H9 (cell line): ENCODE data around the gene KCNMB1. TPM values are rescaled to one million over a fixed set of nuclear protein-coding genes. Genes with fewer than 3 reads are reported as not detected.
A peak's percentile ranks its signal among the peaks of the same experiment; 100 is the strongest.

ENCODE experiments used
- DNase-seq: peaks from one replicate; pipeline ENCODE4 v3.0.0-alpha.2; 2017
- H2AFZ ChIP-seq: one replicate; pipeline ENCODE4 v1.6.1; 2013; ENCODE audit warnings: mild to moderate bottlenecking, low read length, control low read depth, moderate library complexity
- H2AK5ac ChIP-seq: 2 replicates; pipeline ENCODE4 v1.6.1; 2013; ENCODE audit warnings: low read length, control low read depth, mixed read lengths; ENCODE audit not compliant: insufficient read length
- H2BK120ac ChIP-seq: one replicate; pipeline ENCODE4 v1.6.1; 2013; ENCODE audit warnings: low read depth, mild to moderate bottlenecking, low read length, control low read depth, inconsistent platforms; ENCODE audit not compliant: poor library complexity, severe bottlenecking
- H2BK12ac ChIP-seq: 2 replicates; pipeline ENCODE4 v1.6.1; 2013; ENCODE audit warnings: low read length, control low read depth, mixed read lengths, low read depth; ENCODE audit not compliant: insufficient read length
- H2BK15ac ChIP-seq: 2 replicates; pipeline ENCODE4 v1.6.1; 2013; ENCODE audit warnings: low read depth, low read length, control low read depth
- H2BK20ac ChIP-seq: one replicate; pipeline ENCODE4 v1.6.1; 2013; ENCODE audit warnings: low read depth, mild to moderate bottlenecking, low read length, control low read depth, inconsistent platforms; ENCODE audit not compliant: poor library complexity, severe bottlenecking
- H2BK5ac ChIP-seq: 2 replicates; pipeline ENCODE4 v1.6.1; 2013; ENCODE audit warnings: low read length, control low read depth, mixed read lengths; ENCODE audit not compliant: insufficient read length
- H3K14ac ChIP-seq: 2 replicates; pipeline ENCODE4 v1.6.1; 2013; ENCODE audit warnings: low read length, control low read depth; ENCODE audit not compliant: insufficient read depth
- H3K18ac ChIP-seq: 2 replicates; pipeline ENCODE4 v1.6.1; 2013; ENCODE audit warnings: low read depth, mild to moderate bottlenecking, mixed read lengths, low read length, control low read depth; ENCODE audit not compliant: insufficient read length
- H3K23ac ChIP-seq: 2 replicates; pipeline ENCODE4 v1.6.1; 2013; ENCODE audit warnings: low read length, control low read depth, mixed read lengths, low read depth; ENCODE audit not compliant: insufficient read length
- H3K23me2 ChIP-seq: 2 replicates; pipeline ENCODE4 v1.6.1; 2013; ENCODE audit warnings: low read depth, mild to moderate bottlenecking, mixed read lengths, low read length, control low read depth; ENCODE audit not compliant: insufficient read length, poor library complexity, severe bottlenecking
- H3K27ac ChIP-seq: 2 replicates; pipeline ENCODE4 v1.5.1; 2013; ENCODE audit warnings: low read length, control low read depth, mixed read lengths, low read depth; ENCODE audit not compliant: insufficient read length
- H3K27me3 ChIP-seq: 2 replicates; pipeline ENCODE4 v1.6.1; 2013; ENCODE audit warnings: low read length, control low read depth, inconsistent platforms; ENCODE audit not compliant: insufficient read depth
- H3K4ac ChIP-seq: 2 replicates; pipeline ENCODE4 v1.6.1; 2013; ENCODE audit warnings: low read depth, mild to moderate bottlenecking, control low read depth, inconsistent platforms, low read length, moderate library complexity
- H3K4me1 ChIP-seq: 2 replicates; pipeline ENCODE4 v1.6.1; 2013; ENCODE audit warnings: low read length, control low read depth, inconsistent platforms; ENCODE audit not compliant: insufficient read depth
- H3K4me2 ChIP-seq: 2 replicates; pipeline ENCODE4 v1.6.1; 2013; ENCODE audit warnings: low read length, control low read depth, mixed read lengths; ENCODE audit not compliant: insufficient read length, insufficient read depth
- H3K56ac ChIP-seq: 2 replicates; pipeline ENCODE4 v1.6.1; 2013; ENCODE audit warnings: low read depth, mild to moderate bottlenecking, mixed read lengths, low read length, control low read depth; ENCODE audit not compliant: insufficient read length
- H3K79me1 ChIP-seq: 2 replicates; pipeline ENCODE4 v1.6.1; 2013; ENCODE audit warnings: low read depth, mild to moderate bottlenecking, moderate library complexity, low read length, control low read depth, inconsistent platforms; ENCODE audit not compliant: insufficient read depth, poor library complexity, severe bottlenecking
- H3K79me2 ChIP-seq: 2 replicates; pipeline ENCODE4 v1.6.1; 2013; ENCODE audit warnings: low read length, control low read depth, inconsistent platforms; ENCODE audit not compliant: insufficient read depth
- H3K9ac ChIP-seq: 2 replicates; pipeline ENCODE4 v1.6.1; 2013; ENCODE audit warnings: low read length, control low read depth, mixed read lengths; ENCODE audit not compliant: insufficient read length; ENCODE audit errors: extremely low read depth
- H3K9me3 ChIP-seq: one replicate; pipeline ENCODE4 v1.6.1; 2013; ENCODE audit warnings: low read depth, low read length, inconsistent platforms; ENCODE audit not compliant: control insufficient read depth
- H3T11ph ChIP-seq: one replicate; pipeline ENCODE4 v1.6.1; 2013; ENCODE audit warnings: mild to moderate bottlenecking, low read length, control low read depth, inconsistent platforms
- H4K20me1 ChIP-seq: one replicate; pipeline ENCODE4 v1.6.1; 2013; ENCODE audit not compliant: control insufficient read depth, insufficient read length, insufficient read depth
- H4K5ac ChIP-seq: 2 replicates; pipeline ENCODE4 v1.6.1; 2013; ENCODE audit warnings: low read depth, mild to moderate bottlenecking, mixed read lengths, low read length, control low read depth; ENCODE audit not compliant: insufficient read length
- H4K8ac ChIP-seq: replicated peaks from 2 replicates; pipeline ENCODE4 v1.6.1; 2013; ENCODE audit warnings: low read length, control low read depth, mixed read lengths, low read depth; ENCODE audit not compliant: insufficient read length
- H4K91ac ChIP-seq: 2 replicates; pipeline ENCODE4 v1.6.1; 2013; ENCODE audit warnings: low read depth, mild to moderate bottlenecking, moderate library complexity, mixed read lengths, low read length, control low read depth; ENCODE audit not compliant: insufficient read length
- H3K27ac Mint-ChIP-seq, 3 experiments: 2 replicates in 2 of 3; 3 replicates in 1 of 3; pipeline ENCODE4 v1.8.0; 2020 to 2021; ENCODE audit warnings: mixed read lengths in 3 of 3, mild to moderate bottlenecking in 1 of 3, moderate library complexity in 1 of 3
- H3K27me3 Mint-ChIP-seq: 2 replicates; pipeline ENCODE4 v1.8.0; 2021; ENCODE audit warnings: low read depth, mild to moderate bottlenecking, moderate library complexity, mixed read lengths
- H3K36me3 Mint-ChIP-seq, 3 experiments: 2 replicates in 2 of 3; 3 replicates in 1 of 3; pipeline ENCODE4 v1.8.0; 2020 to 2021; ENCODE audit warnings: low read depth in 3 of 3, mixed read lengths in 3 of 3; ENCODE audit not compliant: insufficient read depth in 1 of 3
- H3K4me1 Mint-ChIP-seq, 2 experiments: 2 replicates each; pipeline ENCODE4 v1.8.0; 2020; ENCODE audit warnings: mixed read lengths in 2 of 2
- H3K4me3 Mint-ChIP-seq, 2 experiments: 2 replicates in 1 of 2; 3 replicates in 1 of 2; pipeline ENCODE4 v1.8.0; 2020 to 2021; ENCODE audit warnings: mild to moderate bottlenecking in 2 of 2, mixed read lengths in 2 of 2, moderate library complexity in 1 of 2
- H3K9me3 Mint-ChIP-seq, 2 experiments: 2 replicates in 1 of 2; 3 replicates in 1 of 2; pipeline ENCODE4 v1.8.0; 2020; ENCODE audit warnings: mild to moderate bottlenecking in 2 of 2, mixed read lengths in 2 of 2, moderate library complexity in 1 of 2
- WGBS: extraction: QIAGEN DNeasy Blood & Tissue Kit; methylation state at CpG from one replicate; pipeline ENCODE4 v1.1.7; 2013; ENCODE audit warnings: missing lambda C conversion rate, low lambda C conversion rate, mixed read lengths; ENCODE audit not compliant: insufficient read length; ENCODE audit errors: extremely low coverage; 5-methylcytosine and 5-hydroxymethylcytosine counted together
- total RNA-seq: library from RNA; stranded (reverse); gene quantifications from 2 replicates; pipeline ENCODE4 v1.2.1, GENCODE V29; 2021
- TF ChIP-seq, protein P1 (sequence below): fragments of 200-600 bp; sonication (generic); conservative IDR thresholded peaks from 3 replicates; pipeline ENCODE4 v1.8.0; 2021; ENCODE audit warnings: antibody characterized with exemption, mild to moderate bottlenecking

KCNMB1 gene
- total RNA-seq, 1 experiment from 2014 or later = 0.28 TPM

DNA sequence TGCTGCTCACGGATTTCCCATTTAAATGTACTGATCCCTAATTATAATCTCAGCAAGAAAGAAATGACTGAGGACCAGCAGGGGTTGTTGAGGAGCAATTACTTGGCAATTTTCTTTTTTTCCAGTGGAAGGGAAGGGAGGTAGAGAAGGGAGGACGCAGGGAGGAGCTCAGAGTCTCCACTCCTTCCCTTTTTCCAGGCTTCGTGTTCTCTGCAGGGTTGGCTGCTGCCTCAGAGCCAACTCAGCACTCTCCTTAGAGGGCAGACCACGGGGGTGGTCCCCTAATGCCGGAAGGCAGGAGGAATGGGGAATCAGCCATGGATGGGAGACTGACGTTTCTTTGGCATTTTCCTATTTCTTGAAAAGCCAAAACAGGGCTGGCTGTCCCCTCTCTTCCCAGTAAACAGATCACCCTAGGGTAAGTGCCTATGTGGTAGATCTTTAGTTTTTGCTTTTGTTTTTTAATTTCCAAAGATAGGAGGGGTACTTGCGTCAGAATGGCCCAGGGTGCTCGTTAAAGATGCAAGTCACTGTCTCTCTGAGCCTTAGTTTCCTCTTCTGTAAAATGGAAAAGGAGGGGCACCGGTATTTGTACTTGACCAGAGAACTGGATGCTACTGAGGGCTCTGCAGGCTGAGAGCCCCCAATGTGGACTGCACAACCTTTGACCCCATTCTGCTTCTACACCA, 52.0 kb downstream of the KCNMB1 start:
- H3K36me3 Mint-ChIP-seq = peaks cover 0 to 20% (median 8%) of the 10 kb centered on the region in 3 experiments; a peak in 4 of 7 replicates
- Histone ChIP-seq H3K23me2 (no peaks in the 10 kb centered on the region), H3K9me3 (peaks cover 11% of the 10 kb centered on the region)

More for the DNA sequence above, 52.0 kb downstream of the KCNMB1 start:
- TF ChIP-seq, protein P1, sequence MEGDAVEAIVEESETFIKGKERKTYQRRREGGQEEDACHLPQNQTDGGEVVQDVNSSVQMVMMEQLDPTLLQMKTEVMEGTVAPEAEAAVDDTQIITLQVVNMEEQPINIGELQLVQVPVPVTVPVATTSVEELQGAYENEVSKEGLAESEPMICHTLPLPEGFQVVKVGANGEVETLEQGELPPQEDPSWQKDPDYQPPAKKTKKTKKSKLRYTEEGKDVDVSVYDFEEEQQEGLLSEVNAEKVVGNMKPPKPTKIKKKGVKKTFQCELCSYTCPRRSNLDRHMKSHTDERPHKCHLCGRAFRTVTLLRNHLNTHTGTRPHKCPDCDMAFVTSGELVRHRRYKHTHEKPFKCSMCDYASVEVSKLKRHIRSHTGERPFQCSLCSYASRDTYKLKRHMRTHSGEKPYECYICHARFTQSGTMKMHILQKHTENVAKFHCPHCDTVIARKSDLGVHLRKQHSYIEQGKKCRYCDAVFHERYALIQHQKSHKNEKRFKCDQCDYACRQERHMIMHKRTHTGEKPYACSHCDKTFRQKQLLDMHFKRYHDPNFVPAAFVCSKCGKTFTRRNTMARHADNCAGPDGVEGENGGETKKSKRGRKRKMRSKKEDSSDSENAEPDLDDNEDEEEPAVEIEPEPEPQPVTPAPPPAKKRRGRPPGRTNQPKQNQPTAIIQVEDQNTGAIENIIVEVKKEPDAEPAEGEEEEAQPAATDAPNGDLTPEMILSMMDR = no peak
- H3K79me1 ChIP-seq = no peaks in the 10 kb centered on the region
- H3K9ac ChIP-seq = no peak overlapping the region
- DNase-seq = no peak
- H3K27ac ChIP-seq = no peak overlapping the region
- no CpG with 5 or more reads among the region's 9 CpGs for WGBS
- H2BK12ac ChIP-seq = no peak overlapping the region
- H2BK20ac ChIP-seq = no peak overlapping the region
- Mint-ChIP-seq H3K4me1 (peaks cover 63 to 75% of the 10 kb centered on the region in 2 experiments), H3K4me3 (no peak overlapping the region), H3K27ac (peak overlapping the region in 2 of 3 experiments; percentile 5 to 71; a peak in 3 of 7 replicates), H3K27me3 (peaks cover 7% of the 10 kb centered on the region), H3K9me3 (peaks cover 16% of the 10 kb centered on the region in 2 experiments)
- no peak overlapping the region for H3K14ac ChIP-seq
- no peak overlapping the region for H2BK120ac ChIP-seq
- no peak overlapping the region for H3K23ac ChIP-seq
- H3K56ac ChIP-seq = no peak overlapping the region
- no peak overlapping the region for H2BK15ac ChIP-seq
- H4K5ac ChIP-seq = no peak overlapping the region
- H3K27me3 ChIP-seq = no peaks in the 10 kb centered on the region
- no peak overlapping the region for H3K18ac ChIP-seq
- no peak overlapping the region for H3K4me2 ChIP-seq
- H2AFZ ChIP-seq = no peak overlapping the region
- H4K8ac ChIP-seq = no peak overlapping the region
- H4K20me1 ChIP-seq = no peaks in the 10 kb centered on the region
- H3K4me1 ChIP-seq = peaks cover 8% of the 10 kb centered on the region; the same call in 1 of the 2 replicates
- no peak overlapping the region for H2AK5ac ChIP-seq
- no peak overlapping the region for H4K91ac ChIP-seq
- H2BK5ac ChIP-seq = no peak overlapping the region
- no peak overlapping the region for H3T11ph ChIP-seq
- no peak overlapping the region for H3K4ac ChIP-seq
- no peaks in the 10 kb centered on the region for H3K79me2 ChIP-seq
